GM03348 (cell line): ENCODE data around the gene KIF16B.
"Not testable (repeated sequence)": the region's sequence is repeated elsewhere in the genome, so short reads cannot be mapped to it uniquely, and the experiment has no call there.

Source experiments
- DNase-seq: peaks from one replicate; pipeline ENCODE4 v3.0.0; 2012; ENCODE audit warnings: low spot score

KIF16B gene

DNA sequence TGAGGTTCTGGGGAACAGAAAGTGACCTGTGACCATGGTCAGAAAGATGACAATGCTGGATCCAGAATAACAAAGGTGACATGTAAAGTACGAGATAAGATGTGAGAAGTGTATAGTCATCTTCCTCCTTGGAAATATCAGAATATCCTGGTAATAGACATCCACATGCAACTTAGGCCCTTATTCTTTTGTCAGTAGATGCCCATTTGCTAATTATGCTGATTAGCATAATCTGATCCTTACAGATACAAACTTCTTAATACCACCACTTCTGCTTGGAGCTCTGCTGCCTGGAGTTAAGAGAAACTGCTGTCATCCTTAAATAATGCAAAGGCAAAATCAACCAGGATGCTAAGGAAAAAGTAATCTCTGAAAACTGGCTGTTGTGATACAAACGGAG, 91.3 kb downstream of the KIF16B start:
- no peak for DNase-seq

- DNase-seq: no peak
Measured at GRCh38 chr20:16479666-16480065, 93.6 kb downstream of the KIF16B start.

GRCh38 chr20:16477632-16478031, 95.6 kb downstream of the KIF16B start:
- no peak for DNase-seq

DNA sequence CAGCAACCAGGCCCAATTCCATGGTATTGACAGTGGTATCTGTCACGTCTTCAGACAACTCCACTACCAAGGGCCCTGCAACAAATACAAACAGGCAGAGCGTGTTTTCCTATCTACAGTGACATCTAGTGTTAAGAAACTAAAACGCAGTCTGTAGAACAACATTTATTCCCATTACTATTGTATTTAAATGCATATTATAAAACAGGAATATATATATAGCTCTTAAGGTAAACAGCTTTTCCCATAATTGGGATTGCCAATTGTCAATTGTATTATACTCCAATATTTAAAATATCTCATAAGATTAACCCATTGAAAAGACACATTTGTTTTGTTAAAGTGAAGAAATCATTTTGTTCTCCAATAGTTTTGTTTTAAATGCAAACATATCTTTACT, 97.2 kb downstream of the KIF16B start:
- peak; percentile 65 for DNase-seq

- DNase-seq: peak; percentile 27
Measured at GRCh38 chr20:16475225-16475624, 98.0 kb downstream of the KIF16B start.

GRCh38 chr20:16474363-16474762, 98.9 kb downstream of the KIF16B start:
- no peak for DNase-seq

DNA sequence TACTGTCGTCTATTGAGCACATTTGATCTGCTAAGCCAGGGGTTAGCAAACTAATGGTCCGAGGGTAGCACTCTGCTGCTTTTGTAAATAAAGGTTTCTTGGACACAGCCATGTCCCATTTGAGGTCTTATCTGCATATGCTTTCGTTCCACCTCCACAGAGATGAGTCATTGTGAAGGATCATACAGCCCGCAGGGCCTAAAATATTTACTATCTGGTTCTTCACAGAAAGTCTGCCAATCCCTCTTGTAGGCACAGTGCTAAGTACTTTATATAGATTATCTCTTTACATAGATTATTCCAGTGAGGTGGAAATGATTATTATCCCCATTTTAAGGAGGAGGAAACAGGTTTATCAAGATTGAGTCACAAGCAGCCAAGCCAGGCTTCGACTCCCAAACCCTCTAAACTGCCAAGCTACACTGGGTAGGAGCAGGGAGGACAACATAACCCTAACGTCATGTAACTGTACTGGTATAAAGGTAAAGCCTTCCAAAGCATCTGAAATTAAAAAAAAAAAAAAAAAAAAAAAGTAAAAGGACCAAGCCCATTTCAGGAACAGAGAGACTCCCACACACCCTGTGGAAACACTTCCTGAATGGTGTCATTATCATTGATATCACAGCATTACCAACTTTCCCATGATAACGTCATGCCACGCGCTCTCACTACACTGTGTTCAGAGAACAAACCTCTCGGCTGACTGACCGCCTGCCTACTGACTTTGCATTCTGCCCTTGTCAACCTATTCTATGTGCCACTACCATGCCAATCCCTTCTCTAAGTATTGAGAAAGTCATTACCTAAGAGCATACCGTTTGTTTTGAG, 101.0 kb downstream of the KIF16B start:
- no peak for DNase-seq

- DNase-seq: no peak
Measured at GRCh38 chr20:16469395-16469905, 103.8 kb downstream of the KIF16B start.

GRCh38 chr20:16462711-16463110, 110.5 kb downstream of the KIF16B start:
- DNase-seq: no peak

GRCh38 chr20:16459019-16459700, 114.1 kb downstream of the KIF16B start:
- peak; percentile 78 for DNase-seq

- no peak for DNase-seq
Measured at GRCh38 chr20:16457514-16457913, 115.7 kb downstream of the KIF16B start.

GRCh38 chr20:16455324-16455723, 117.9 kb downstream of the KIF16B start:
- no peak for DNase-seq

DNA sequence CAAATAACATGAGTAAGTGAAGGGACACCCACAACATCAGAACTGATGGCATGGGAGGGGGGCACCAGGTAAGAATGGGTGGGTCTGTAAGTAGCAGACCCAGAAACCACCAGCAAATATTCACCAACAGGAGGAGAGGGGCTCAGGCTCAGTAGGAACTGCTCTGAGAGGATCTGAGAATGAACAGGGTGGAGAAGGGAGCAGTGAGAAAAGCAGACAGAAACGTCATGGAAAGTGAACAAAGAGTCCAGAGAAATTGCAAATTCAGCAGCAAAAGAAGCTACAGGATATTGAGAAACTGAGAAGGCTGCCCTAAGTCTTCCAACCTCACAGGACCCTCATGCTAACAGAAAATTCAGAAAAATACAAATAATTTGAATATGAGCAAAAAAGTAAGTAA, 121.3 kb downstream of the KIF16B start:
- no peak for DNase-seq

DNA sequence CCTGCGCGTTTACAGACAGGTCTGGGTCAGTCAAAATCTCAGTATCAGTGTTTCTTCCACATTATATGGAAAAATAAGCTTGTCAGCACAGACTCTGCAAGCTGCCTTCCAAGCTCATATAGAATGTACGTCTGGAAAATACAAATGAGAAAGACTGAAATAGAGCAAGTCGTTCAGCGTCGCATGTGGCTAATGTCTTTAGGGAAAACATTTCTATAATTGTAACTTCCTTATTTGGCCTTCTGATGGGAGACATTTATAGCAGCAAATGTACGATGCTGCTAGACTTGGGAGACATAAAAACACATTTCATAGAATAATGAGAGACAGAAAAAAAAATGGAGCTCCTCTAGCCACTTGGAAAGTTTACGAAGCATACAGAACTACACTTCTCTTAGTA, 122.2 kb downstream of the KIF16B start:
- no peak for DNase-seq

DNA sequence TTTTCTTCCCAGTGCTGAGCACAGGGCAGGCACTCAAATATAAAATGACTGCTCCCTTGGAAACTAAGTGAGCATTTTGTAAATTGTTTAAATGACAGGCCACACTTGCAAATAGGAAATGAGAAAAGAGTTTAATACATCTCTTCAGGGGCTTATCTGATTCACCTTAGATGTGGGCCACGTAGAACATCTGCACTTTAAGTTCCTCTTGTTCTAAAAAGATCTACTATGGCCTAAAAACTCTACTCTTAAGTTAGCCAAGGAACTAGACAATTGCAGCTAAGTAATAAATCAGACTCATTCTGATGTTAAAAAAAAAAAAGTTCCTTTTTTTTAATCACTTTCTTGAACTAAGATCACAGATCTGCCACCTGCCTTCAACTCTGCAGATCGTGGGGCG, 126.3 kb downstream of the KIF16B start:
- no peak for DNase-seq

- no peak for DNase-seq
Measured at GRCh38 chr20:16446246-16446645, 127.0 kb downstream of the KIF16B start.

GRCh38 chr20:16445482-16445881, 127.8 kb downstream of the KIF16B start:
- no peak for DNase-seq

DNA sequence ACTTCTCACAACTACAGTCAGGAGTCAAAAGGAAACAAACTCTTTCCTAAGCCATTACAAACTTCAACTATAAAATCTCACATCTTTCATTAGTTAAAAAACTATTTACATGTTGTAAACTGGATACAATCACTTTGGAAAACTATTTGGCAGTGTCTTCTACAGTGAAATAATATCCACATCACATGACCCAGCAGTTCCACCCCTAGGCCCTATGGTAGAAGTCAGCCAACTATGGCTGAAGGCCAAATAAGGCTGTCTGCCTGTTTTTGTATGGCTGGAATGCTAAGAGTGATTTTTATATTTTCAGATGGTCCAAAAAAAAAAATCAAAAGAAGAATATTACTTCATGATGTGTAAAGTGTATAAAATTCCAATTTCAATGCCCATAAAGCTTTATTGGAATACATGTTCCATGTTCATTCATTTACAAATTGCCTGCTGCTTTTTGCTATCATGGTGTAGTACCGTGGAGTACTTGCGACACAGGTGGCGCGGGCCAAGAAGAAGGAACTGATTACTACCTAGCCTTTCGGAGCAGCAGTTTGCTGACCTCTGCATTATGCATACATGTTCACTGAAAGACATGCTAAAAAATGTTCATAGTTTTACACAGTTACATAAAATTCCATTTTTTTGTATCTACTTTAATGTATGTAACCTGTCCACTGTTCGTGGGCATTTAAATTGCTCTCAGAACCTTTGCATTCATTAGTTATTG, 129.0 kb downstream of the KIF16B start:
- peak; percentile 32 for DNase-seq

DNA sequence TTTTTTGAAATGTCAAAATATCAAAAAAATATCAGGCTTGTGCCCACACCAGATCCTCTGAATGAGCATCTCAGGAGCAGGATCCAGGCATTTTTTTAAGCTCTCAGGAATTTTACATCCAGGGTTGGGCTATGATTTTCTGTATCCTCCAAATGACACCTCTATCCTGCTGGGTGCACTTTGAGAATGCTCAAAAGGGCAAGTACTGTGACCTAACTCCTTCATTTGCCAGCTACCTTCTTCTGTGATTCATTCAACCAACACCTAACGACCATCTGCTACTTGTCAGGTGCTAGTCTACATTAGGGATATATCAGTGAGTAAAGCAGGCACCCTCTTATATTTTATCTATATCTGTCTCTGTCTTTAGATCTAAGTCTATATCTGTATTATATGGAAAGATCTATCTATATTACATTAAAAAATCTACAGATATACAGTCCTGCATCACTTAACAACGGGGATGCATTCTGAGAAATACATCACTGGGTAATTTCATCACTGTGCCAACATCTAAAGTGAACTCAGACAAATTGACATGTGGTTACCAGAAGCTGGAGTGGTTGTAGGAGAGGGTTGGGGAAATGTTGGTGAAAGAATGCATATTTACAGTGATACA, 131.6 kb downstream of the KIF16B start:
- DNase-seq: no peak

GRCh38 chr20:16440686-16441085, 132.6 kb downstream of the KIF16B start:
- no peak for DNase-seq

DNA sequence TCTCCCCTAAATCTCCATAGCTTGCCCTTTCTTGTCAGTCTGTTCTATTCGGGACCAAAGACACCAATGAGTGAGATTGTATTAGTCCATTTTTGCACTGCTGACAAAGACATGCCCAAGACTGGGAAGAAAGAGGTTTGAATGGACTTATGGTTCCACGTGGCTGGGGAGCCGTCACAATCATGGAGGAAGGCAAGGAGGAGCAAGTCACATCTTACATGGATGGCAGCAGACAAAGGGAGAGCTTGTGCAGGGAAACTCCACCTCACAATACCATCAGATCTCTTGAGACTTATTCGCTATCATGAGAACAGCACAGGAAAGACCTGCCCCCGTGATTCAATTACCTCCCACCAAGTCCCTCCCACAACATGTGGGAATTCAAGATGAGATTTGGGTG, 133.7 kb downstream of the KIF16B start:
- not testable (repeated sequence) for DNase-seq

DNA sequence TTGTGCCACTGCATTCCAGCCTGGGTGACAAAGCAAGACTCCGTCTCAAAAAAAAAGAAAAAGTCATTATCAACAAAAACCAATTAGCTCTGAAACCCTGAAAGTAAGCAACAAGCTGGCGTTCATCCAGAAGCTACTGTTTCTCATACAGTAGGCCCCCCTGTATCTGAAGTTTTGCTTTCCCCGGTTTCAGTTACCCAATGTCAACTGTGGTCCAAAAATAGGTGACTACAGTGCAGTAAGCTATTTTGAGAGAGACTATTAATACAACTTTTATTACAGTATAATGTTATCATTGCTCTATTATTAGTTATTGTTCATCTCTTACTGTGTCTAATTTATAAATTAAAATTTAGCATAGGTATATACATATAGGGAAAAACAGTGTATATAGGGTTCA, 135.1 kb downstream of the KIF16B start:
- no peak for DNase-seq
